EL (cell line): Measurements from ENCODE around the gene CCDC149.
A peak's percentile ranks its signal among the peaks of the same experiment; 100 is the strongest.

ENCODE experiments used
- DNase-seq: peaks from one replicate; pipeline ENCODE4 v3.0.0-alpha.2; 2016

The CCDC149 gene

GRCh38 chr4:24912252-24913118 lies at the start of gene CCDC149:
CCDC149 (minus strand) TSS chr4:24913042; CDS start chr4:24912864, 178 bp downstream.
- peak; percentile 67 for DNase-seq

- no peak for DNase-seq
These were observed 45.0 kb upstream of the CCDC149 start for GRCh38 chr4:24957886-24958285.

DNA sequence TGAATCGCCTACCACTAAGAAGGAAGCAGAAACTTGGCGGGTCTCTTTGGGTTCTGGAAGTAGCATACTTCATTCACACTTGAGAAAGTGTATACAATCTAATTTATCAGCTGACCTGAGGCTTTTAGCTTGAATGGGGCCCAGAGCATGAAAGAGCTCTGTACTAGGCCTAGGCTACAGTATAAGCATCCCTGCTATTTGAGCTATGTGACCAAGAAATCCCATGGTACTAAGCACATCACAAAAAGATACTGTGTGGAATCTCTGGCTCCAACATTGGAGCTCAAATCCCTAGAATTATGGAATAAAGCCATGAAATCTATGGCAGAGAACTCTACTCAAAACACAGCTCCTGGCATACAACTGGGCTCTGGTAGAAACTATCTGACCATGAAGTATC lies 43.9 kb upstream of the CCDC149 start:
- no peak for DNase-seq

GRCh38 chr4:24956091-24956490 lies 43.2 kb upstream of the CCDC149 start:
- DNase-seq = no peak

GRCh38 chr4:24952667-24953066 lies 39.8 kb upstream of the CCDC149 start:
- no peak for DNase-seq

DNA sequence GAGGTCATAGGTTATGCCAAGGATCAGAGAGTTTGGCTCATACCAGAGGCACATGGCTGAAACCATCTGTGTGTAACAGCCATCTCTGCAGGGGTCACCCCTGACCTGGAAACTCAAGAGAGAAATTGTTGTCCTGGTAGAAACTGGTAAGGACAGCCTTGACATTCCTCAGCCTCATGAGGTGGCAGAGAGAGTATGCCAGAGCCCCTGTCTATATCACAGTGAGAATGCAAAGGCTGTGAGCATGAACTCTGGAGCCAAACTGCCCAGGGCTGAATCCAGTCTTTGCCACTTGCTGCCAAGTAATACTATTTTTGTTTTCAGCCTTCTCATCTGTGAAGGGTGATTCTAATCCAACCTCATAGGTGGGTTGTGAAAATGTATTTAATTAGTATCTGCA lies 37.1 kb upstream of the CCDC149 start:
- DNase-seq = no peak

DNA sequence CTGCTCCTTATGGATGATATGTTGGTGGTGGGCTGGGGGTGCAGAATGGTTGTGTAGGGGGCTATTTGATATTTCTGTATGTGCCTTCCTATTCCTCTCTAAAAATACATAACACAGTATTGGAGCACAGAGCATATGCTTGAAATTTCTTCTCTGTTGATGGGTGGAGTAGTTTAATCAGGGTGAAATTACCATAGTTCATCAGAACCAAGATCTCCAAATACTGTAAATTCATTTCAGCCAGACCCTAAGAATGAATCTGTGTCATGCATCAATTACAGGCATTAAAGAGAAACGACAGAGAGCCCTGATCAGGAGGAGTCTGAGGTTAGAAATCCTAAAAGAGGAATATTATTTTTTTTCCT lies 25.1 kb upstream of the CCDC149 start:
- DNase-seq = no peak

GRCh38 chr4:24937176-24937916 lies 24.5 kb upstream of the CCDC149 start:
- DNase-seq = no peak

- no peak for DNase-seq
These were observed 23.0 kb upstream of the CCDC149 start for GRCh38 chr4:24935856-24936255.

DNA sequence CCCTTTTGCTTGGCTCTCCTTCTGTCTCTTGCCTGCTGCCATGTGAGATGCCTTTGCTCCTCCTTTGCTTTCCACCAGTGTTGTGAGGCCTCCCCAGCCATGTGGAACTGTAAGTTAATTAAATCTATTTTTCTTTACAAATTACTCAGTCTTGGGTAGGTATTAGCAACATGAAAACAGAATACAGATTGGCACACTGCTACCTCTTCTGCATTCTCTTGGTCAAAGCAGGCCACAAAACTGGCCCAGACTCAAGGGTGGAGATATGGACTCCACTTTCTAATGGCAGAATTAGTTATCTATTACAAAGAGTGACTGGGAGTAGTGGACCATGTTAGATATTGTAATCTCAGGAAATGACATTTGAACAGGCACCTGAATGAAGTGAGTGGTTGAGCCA lies 21.5 kb upstream of the CCDC149 start:
- DNase-seq = no peak

GRCh38 chr4:24933684-24934275 lies 20.9 kb upstream of the CCDC149 start:
- DNase-seq = no peak

DNA sequence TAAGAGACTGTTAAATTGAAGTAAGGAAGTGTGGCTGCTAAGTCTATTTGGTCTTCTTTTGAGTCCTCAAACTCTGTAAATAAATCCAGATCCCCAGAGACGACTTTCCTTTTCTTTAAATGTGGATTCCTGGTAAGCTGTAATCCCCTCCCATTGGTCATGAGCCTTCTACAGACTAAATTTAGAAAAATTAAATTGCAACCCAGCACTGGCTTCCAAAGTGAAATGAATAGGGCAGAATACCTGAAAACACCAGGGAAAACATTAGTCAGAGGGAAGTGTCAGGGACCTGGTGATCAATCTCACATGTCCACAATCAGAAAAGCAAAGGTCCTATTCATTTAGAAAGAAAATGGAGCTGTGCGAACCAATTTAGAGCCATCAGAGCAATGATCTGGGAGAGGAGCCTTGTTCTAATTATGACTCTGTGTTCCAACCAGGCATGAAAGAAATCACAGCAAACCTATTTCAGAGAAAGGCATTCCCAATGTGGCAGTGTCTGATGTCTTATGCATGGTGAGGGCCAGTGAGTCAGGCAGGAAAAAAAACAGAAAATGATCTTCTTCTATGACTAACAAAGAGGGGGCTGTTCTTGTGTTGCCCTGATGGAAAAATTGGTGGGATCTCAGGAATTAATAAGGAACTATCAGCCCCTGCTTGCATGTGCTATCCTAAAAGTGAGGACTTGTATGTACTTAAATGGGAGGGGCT lies 19.8 kb upstream of the CCDC149 start:
- no peak for DNase-seq

DNA sequence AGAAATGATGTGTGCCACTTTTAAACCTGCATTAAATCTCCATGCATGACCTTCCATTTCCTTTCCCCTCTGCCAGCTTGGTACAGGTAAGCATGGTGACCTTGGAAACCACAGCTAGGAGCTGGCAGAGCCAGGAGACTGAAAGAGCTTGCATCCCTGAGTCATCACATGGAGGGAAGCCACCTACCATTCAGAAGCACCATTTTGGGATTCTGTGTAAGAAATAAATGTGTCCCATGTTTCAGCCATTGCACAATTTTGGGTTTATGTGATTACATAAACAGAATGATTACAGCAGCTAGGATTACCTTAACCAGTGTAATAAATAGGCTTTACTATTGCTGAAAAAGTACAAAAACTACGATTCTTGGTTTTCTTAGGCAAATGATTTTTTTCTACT lies 17.3 kb upstream of the CCDC149 start:
- no peak for DNase-seq

DNA sequence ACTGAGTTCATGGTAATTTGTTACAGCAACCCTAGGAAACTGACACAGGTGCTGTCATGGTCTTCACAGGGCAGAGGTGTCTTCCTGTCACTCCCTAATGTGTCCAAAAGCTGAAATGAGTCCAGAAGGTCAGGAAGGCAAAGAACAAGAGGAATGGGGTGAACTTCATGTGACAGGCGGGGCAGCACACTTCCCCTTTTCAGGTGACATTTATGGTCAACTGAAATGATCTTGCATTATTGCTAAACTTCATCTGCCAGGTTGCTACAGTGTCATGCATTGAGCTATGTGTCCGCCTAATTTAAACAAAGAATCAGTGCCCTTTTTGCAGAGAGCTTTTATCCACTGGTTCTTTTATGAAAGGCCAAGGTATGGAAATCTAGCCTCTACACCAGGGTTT lies 15.9 kb upstream of the CCDC149 start:
- no peak for DNase-seq

DNA sequence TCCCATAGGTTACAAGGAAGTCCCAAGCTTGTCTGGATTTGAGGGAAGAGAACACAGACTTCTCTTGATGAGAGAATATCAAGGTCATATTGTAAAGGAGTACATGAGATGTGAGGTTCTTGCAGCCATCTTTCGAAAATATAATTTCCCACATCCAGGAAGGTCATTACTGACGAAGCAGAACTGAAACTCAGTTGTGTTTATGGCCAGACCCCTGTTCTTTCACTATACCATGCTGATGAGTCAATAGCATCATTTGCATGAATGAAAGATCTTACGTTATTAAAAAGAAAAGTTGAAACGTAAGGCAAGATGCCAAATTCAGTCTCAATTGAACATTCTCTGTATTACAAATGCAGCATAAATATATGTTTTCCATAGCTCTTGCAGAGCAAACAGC lies 14.2 kb upstream of the CCDC149 start:
- no peak for DNase-seq

DNA sequence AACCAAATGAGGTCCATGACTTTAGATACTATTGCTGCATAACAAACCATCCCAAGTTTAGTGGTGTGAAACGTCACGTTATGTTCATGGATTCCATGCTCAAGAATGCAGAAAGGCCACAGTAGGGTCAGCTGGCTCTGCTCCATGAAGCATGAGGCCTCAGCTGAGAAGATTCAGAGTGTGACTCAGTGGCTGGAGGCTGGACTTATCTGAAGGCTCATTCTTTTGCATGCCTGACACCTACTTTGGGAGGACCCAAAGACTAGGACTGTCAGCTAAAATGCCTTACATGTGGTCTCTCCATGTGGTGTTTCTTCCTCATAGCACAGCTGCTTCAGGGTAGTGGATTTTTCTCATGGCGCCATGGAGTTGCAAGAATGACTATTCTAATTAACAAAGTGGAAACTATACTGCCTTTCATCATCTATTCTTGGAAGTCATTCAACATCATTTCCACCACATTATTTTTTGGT lies 11.5 kb upstream of the CCDC149 start:
- peak; percentile 99 for DNase-seq

- DNase-seq = no peak
These were observed 10.7 kb upstream of the CCDC149 start for GRCh38 chr4:24923550-24923949.

GRCh38 chr4:24923002-24923401 lies 10.2 kb upstream of the CCDC149 start:
- no peak for DNase-seq

DNA sequence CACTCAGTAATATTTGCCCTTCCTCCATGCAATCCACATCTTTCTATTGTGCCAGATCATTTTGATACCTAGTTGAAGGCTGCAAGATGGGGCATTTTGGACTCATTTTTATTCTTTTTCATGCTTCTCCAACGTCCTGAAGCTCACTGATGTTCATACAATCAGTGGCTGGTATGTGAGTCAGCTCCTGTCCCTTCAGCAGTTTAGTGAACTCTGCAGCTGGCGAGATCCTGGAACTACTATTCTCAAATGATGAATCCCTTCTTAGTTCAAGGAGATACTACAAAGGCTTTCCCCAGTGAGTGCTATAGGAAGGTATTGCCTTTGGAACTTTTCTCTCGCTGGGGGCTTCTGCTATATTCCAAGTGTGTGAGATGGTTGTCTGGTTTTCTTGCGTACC lies 9.6 kb upstream of the CCDC149 start:
- no peak for DNase-seq

DNA sequence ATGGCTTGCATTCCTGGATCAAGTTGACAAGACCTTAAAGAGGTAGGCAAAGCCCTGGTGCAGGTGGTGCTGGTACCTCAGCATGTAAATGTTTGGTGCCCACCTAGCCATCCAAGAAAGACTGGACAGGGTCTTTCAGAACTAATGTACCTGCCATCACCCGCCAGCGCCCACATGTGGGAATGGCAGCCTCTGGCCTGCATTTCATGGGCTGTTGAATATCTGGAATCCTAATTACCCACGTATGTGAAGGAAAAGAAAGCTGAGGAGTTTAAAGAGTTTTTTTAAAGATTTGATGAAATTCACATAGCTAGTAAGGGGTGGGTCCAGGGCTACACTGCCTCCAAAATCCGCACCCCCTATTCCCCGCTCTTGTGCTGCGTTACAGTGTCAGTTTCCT lies 8.6 kb upstream of the CCDC149 start:
- DNase-seq = no peak

DNA sequence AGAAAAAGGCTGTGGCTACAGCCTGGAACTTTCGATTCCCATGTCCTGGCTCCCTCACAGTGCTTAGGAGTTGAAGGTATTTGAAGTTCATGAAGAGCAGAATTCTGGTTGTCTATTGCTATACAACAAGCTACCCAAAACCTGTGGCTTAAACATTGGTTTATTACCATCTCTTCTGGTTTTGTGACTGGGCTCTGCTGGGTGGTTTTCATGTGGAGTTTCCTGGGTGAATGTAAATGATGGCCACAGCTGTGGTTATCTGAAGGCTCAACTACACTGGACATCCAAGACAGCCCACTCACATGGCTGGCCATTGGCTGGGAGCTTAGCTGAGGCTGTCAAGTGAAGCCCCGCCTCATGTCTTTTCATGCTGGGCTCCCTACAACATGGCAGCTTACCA lies 7.2 kb upstream of the CCDC149 start:
- DNase-seq = no peak

GRCh38 chr4:24917076-24917856 lies 4.4 kb upstream of the CCDC149 start:
- DNase-seq = no peak
